Measurements from ENCODE around the gene SLC7A6OS.

SLC7A6OS gene

DNA sequence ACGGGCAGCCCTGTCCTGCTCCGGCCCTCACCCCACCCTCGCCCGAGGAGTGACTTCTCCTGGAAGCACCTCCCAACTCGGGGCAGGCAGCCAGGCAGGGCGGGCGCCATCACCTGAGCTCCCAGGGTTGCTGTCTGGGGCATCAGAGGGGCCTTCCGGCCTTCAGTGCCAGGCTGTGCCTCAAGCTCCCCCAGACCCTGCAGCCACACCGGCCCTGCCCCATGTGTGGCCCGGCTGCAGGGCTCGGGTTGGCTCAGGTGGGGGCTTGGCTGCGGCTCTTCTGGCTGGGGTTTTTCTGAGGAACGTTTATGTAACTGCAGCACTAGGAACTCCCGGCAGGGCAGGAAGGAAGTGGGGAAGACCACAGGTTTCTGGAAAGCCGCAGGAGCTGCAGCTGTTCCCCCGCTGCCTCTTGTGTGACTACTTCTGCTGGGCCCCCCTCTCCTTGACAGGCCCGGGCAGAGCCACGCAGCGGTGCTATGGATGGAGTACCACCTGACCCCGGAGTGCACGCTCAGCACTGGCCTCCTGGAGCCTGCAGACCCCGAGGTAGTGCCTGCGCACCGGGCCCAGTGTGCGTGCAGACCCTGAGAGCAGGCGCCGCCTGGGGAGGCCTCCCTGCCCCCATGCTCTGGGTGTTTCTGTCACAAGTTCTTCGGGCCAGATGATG, 45.6 kb upstream of the SLC7A6OS start:
- TF ChIP-seq, protein P1, sequence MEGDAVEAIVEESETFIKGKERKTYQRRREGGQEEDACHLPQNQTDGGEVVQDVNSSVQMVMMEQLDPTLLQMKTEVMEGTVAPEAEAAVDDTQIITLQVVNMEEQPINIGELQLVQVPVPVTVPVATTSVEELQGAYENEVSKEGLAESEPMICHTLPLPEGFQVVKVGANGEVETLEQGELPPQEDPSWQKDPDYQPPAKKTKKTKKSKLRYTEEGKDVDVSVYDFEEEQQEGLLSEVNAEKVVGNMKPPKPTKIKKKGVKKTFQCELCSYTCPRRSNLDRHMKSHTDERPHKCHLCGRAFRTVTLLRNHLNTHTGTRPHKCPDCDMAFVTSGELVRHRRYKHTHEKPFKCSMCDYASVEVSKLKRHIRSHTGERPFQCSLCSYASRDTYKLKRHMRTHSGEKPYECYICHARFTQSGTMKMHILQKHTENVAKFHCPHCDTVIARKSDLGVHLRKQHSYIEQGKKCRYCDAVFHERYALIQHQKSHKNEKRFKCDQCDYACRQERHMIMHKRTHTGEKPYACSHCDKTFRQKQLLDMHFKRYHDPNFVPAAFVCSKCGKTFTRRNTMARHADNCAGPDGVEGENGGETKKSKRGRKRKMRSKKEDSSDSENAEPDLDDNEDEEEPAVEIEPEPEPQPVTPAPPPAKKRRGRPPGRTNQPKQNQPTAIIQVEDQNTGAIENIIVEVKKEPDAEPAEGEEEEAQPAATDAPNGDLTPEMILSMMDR (IDR thresholded peaks at IDR 0.05; ENCODE audit: low read depth, low read length): no peak
- no peak for DNase-seq (ENCODE audit: extremely low read depth, low read depth)

DNA sequence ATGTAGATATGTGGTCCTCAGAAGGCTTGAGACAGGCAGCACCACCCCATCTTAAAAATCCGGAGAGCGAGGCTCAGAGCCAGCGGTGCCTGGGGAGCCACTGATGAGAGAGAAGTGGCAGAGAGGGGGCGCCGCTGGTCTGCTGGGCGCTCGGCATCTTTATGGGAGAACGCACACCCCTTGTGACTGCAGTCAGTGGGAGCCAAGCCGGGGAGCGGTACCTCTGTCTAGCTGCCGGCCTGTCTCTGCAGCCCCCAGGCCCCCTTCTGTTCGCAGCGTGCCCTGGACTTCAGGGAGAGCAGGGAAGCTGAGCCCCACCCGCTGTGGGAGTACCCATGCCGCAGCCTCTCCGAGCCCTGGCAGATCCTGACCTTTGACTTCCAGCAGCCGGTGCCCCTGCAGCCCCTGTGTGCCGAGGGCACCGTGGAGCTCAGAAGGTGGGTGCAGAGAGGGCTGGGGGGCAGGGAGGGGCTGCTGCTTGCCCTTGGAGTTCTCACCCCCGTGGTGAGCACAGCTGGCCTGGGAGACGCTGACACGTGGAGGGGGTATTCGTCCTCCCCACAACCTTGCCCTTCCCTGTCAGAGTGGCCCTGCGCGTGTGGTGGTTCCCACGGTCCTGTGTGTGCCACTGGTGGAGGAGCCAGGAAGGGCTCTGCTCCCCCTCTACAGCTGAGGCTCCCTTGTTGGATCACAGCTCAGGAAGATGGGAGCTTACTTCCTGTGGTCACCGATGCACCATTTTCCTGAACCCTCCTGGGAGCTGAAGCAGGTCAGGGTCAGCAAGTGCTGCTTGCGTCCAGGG, 44.9 kb upstream of the SLC7A6OS start:
- TF ChIP-seq, protein P1 (IDR thresholded peaks at IDR 0.05; ENCODE audit: low read depth, low read length): no peak
- DNase-seq (ENCODE audit: extremely low read depth, low read depth): no peak

DNA sequence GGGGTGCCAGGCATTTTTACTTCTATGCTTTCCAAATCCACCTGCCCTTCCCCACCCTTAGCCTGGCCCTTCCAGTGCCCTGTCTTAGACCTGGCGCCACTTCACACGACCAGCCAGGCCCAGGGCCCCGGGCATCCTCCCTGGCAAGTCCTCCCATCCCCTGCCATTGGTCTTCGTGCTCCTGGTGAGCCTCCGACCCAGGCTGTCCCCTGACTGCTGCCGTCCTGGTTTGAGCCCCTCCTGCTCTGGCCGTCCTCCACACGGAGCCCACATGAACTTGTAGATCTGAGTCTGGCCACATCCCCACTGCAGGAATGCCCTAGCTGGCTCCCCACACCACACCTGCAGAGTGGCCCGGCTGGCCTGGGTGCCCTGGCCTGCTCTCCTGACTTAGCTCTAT, 44.1 kb upstream of the SLC7A6OS start:
- DNase-seq (ENCODE audit: extremely low read depth, low read depth): no peak
- TF ChIP-seq, protein P1 (IDR thresholded peaks at IDR 0.05; ENCODE audit: low read depth, low read length): no peak

DNA sequence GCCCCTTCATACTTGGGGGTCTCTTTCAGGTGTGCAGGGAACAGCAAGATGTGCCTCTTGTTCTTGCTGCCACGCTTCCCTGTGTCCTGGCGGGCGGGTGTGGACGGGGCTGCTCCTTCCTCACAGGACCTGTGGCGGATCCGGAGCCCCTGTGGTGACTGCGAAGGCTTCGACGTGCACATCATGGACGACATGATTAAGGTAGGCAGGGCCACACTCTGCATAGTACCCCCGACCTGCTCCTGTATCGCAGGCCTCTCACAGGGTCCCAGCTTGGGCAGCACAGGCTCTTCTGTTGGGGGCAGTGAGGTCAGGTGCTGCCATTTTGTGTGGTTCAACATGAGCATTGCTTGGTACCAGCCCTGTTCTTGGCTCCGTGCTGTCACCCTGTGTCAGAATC, 42.6 kb upstream of the SLC7A6OS start:
- DNase-seq (ENCODE audit: extremely low read depth, low read depth): no peak
- TF ChIP-seq, protein P1 (IDR thresholded peaks at IDR 0.05; ENCODE audit: low read depth, low read length): no peak

DNA sequence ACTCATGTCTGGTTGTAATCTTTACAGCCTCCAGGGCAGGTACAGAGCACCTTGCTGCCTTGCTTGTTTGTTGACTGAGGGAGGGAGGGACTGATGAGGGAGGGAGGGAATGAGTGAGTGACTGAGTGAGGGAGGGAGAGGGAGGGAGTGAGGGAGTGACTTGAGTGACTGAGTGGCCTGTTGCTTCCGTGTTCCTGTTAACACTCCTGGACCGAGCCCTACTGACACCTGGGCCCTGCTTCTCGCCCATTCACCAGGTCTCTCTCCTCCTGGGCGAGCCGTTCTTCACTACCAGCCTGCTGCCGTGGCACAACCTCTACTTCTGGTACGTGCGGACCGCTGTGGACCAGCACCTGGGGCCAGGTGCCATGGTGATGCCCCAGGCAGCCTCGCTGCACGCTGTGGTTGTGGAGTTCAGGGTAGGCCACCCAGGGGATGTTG, 41.3 kb upstream of the SLC7A6OS start:
- TF ChIP-seq, protein P1 (IDR thresholded peaks at IDR 0.05; ENCODE audit: low read depth, low read length): no peak
- DNase-seq (ENCODE audit: extremely low read depth, low read depth): no peak

DNA sequence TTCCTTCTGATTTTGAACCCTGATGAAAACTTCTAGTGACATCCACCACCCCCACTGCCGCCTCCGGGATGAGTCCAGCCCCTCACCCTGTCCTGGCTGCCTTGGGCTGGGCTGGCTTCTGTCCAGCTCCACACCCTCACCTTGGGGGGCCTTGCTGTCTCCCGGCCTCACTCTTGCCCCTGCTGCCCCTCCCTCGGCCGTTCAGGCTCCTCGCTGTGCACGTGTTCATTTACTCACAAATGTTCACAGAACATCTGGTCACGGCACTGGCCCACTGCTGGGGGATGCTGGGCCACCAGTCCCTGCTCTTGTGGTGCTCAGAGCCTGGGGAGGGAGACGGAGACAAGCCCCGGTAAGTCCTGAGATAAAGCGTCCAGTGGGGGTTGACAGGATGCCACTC, 40.7 kb upstream of the SLC7A6OS start:
- TF ChIP-seq, protein P1 (IDR thresholded peaks at IDR 0.05; ENCODE audit: low read depth, low read length): no peak
- no peak for DNase-seq (ENCODE audit: extremely low read depth, low read depth)

DNA sequence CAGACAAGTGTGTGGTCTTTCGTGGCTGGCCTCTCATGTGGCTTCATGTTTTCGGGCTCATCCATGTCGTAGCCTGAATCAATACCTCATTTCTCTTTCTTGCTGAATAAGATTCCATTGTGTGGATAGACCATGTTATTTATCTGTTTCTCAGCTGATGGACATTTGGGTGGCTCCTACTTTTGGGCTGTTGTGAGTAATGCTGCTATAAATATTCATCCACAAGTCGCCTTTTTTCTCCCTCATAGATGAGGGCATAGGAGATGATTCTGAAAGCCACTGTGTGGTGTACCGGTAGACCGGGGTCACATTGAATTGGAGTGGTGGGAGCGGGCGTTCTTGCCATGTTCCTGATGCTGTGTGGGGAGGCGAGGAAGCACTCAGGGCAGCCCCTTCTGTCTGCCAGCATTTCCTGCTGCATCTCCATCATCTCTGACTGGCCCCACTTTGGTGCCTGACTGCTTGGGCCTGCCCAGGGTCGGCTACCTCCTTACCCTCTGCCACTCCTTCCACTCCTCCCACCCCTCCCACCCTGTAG, 40.1 kb upstream of the SLC7A6OS start:
- no peak for DNase-seq (ENCODE audit: extremely low read depth, low read depth)
- TF ChIP-seq, protein P1 (IDR thresholded peaks at IDR 0.05; ENCODE audit: low read depth, low read length): no peak

Measured in AG09319 (cell line).